Fibroblast of skin of scalp (primary cell): ENCODE measurements around the gene RPS26.
A peak's percentile ranks its signal among the peaks of the same experiment; 100 is the strongest.

Source experiments
- DNase-seq: peaks from one replicate; pipeline ENCODE4 v3.0.0-alpha.2; 2013

RPS26 gene

DNA sequence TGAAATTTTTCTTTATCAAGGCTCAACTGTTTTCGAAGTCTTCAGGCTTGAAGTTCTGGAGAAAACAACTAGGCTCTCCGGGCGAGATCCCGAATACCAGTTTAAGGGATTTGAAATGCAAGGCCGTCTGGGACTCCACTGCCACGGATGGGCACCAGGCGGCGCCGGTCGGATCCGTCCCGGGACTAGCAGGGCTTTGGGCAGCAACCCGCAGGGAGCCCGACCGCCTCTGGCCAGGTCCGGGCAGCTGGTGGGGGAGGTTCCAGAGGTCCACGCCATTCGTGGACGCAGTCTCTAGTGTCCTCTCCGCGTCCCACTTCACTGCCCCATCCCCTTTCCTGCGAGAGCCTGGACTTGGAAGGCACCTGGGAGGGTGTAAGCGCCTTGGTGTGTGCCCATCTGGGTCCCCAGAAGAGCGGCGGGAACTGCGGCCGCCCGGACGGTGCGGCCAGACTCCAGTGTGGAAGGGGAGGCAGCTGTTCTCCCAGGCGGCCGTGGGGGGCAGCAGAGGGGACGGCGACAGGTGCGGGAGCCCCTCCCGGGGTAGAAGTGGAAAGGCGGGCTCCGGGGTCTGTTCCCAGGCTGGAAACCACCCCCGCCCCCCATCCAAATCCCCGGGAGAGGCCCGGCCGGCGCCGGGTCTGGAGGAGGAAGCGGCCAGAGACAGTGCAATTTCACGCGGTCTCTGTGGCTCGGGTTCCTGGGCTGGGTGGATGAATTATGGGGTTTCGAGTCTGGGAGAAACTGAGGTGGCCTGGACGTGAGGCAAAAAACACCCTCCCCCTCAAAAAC lies 37.4 kb downstream of the RPS26 start:
- peak; percentile 73 for DNase-seq

DNA sequence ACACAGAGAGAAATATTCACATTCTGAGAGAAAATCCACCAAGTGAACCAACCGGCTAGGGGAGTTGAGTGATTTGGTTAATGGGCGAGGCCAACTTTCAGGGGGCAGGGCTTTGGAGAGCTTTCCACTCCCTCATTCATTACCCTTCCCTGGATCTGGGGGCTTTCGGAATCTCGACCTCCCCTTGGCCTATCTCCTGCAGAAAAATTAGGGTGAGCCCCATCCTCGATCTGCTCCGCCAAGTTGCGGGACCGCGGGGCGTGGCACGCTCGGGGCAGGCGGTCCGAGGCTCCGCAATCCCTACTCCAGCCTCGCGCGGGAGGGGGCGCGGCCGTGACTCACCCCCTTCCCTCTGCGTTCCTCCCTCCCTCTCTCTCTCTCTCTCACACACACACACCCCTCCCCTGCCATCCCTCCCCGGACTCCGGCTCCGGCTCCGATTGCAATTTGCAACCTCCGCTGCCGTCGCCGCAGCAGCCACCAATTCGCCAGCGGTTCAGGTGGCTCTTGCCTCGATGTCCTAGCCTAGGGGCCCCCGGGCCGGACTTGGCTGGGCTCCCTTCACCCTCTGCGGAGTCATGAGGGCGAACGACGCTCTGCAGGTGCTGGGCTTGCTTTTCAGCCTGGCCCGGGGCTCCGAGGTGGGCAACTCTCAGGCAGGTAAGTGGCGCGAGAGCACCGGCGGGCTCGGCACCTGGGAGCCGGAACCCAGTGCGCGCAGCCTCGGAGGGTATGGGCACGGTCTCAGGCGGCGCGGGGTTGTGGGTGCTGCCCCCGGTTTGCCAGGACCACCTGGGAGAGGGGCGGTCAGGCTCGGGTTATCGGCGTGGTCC lies 38.2 kb downstream of the RPS26 start, which contains the start of gene ERBB3:
Gene ERBB3 (plus strand): TSS at position 443 of the 833 bp plus-strand sequence. CDS start 136 bp downstream, at position 579.
- peak; percentile 81 for DNase-seq

DNA sequence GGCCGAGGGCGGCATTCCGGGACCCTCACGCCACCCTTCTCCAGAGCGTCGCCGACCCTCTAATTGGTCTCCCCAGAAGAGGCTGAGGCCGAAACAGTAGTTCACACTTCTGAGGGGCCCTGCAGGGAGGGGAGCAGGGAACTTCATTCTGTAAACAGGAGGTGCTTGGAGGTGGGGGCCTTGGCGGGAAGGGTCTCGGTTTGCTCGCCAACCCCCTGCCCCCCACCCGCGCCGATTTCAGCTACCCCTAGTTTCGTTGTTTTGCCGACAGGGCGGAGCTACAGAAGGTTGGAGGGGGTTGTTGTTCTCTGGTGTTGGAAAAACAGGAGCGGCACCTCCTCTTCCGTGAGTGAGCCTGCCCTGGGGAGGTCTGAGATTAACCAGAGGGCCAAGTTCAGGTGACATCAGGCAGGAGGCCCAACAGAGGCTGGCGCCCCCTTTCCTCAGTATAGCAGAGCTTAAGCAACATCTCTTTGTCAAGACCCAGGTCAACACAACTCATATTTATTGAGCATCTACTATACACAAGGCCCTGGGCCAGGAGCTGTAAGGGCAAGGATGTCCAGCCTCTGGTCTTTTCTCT lies 38.9 kb downstream of the RPS26 start:
- DNase-seq = no peak

DNA sequence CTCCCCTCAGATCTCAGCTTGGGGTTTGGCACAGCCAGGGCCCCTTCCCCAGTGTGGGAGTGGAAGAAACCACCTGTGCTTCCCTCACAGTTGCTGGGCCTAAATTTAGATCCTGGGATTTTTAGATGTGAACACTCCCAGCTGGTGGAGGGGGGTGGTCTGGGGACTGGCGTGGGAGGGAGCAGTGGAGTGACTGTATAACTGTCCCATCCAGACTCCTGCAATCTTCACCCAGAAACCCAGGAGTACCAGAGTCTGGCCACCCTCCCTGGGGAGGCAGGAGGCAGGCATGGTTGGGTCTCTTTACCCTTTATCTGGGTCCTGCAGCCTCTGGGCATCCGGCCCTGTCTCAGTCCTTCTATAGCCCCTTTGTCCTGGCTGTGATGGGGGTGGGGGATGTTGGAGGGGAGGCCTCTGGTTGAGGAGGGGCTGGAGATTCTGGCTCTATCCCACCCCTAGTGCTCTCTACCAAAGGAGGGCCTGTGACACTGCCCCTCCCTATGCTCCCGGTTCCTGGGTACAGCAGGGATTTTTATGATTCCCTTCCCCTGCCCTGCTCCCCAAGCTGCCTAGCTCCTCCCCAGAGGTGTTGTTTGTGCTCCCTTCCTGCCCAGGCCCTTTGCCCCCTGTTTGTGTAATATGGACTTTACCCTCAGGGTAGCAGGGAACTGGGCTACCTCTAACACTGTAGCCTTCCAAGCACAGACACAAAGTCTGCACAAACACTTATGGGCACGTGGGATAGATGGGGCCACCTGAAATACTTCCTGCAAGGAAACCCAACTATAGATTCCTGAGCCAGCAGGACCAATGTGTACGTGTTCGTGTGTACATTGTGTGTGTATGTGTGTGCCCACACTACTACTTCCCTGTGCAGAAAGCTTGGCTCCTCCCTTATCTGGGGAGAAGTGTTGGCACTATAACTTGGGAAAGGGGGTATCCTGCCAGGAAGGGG lies 40.0 kb downstream of the RPS26 start:
- DNase-seq = no peak

DNA sequence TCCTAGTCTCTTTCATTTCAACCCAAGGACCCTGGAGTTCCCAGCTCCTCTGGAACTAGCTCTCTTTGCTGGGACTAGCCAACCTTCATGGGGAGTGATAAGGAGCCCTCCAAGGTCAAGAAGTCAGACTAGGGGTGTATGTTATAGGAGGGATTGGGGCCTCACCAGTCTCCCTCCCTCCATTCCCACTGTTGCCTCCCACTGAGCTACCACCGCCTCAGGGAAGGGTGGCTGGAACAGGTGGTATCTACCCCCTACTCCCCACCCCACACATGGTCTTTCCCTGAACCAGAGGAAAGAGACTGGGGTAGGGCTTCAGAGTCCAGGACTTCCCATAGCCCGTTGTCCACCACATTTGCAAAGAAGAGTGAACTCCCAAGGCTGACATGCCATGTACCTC lies 40.7 kb downstream of the RPS26 start:
- DNase-seq = no peak

DNA sequence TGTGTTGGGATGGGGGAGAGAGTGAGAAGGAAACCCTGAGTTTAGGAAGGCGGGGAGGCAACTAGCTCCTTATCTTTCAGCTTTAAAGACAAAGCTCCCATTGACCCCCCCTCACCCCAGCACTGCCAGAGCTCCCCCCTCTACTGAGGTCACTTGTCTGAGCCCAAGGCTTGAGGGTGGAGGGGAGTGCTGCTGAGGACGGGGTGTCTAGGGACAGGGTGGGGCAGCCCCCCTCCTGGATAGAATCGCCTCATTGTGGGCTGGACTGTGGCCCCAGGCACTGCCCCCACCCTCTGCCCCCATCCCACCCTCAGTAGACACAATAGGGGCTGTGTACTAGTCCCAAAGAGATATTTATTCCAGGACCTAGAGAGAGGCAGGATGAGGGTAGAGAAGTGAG lies 41.2 kb downstream of the RPS26 start:
- DNase-seq = no peak

DNA sequence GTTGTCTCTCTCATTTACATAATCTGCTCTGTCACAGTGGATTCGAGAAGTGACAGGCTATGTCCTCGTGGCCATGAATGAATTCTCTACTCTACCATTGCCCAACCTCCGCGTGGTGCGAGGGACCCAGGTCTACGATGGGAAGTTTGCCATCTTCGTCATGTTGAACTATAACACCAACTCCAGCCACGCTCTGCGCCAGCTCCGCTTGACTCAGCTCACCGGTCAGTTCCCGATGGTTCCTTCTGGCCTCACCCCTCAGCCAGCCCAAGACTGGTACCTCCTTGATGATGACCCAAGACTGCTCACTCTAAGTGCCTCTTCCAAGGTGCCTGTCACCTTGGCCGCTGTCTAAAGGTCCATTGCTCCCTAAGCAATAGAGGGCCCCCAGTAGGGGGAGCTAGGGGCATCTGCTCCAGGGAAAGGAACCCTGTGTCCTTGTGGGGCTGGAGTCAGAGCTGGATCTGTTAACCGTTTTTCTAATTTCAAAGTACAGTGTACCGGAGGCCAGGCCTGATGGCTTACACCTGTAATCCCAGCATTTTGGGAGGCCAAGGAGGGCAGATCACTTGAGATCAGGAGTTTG lies 43.3 kb downstream of the RPS26 start:
- no peak for DNase-seq

DNA sequence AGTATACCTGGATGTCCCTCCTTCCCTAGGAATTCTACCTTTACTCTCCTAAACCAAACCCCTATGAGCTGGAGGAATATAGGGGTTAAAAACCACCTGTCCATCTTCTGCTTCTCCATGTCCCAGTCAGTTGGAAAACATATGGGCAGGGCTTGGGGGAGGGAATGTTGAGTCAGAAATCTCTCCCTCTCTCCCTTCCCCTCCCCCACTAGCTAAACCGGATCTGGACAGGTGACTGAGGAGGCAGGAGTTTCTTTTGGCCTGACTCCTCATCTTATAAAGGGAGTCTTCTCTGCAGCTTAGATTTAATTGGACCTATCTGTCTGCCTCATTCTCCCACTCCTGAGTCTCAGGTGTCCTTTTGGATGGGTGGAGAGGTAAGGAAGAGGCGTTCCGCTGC lies 44.4 kb downstream of the RPS26 start:
- no peak for DNase-seq

DNA sequence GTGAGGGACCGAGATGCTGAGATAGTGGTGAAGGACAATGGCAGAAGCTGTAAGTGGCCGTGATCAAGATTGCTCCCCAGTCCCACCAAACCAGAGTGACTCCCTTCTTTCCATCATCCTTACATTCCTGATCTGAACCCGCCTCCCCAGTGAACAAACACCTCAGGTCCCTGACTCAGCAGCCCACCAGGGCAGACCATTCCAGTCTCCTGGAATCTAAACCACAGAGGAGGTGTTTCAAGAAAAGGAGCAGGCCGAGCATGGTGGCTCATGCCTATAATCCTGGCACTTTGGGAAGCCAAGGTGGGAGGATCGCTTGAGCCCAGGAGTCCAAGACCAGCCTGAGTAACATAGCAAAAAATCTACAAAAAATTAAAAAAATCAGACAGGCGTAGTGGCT lies 44.9 kb downstream of the RPS26 start:
- no peak for DNase-seq

DNA sequence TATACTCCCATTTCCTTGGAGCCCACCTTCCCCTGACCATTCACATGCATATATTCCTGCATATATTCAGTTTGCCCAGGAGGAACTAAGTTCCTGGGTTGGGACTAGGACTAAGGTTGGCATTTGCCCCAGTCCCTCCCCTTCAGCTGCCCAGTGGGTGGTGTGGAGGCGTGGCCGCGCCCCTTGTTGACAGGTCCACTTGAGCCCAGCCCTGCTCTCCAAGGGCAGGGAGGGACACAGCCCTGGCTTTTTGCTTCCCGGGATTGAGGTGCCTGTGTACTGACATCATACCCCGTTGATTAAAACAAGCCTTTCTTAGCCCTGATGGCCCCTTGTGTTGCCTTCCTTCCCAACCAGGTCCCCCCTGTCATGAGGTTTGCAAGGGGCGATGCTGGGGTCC lies 45.5 kb downstream of the RPS26 start:
- DNase-seq = no peak
